Measurements from ENCODE around the gene RIPOR1. TPM values are rescaled to one million over a fixed set of nuclear protein-coding genes. Genes with fewer than 3 reads are reported as not detected.

The RIPOR1 gene
- total RNA-seq, 4 donors from 2014 or later, result 19.3 to 28.6 (median 23.6) TPM

- H3K4me3 ChIP-seq (ENCODE audit: low read depth, poor library complexity, severe bottlenecking), result no peak overlapping the region
- 71 to 73% methylated on average over 11 of the region's 11 CpGs for WGBS, 2 donors
- DNase-seq (ENCODE audit: low spot score in 2 of 2), result no peak
- TF ChIP-seq POLR2A (IDR thresholded peaks at IDR 0.05) (no peak), CTCF (IDR thresholded peaks at IDR 0.05) (no peak)
- intact Hi-C loops (cut with DNase I; ENCODE audit: low total_unique reads), result no loop called here
Measured at GRCh38 chr16:67525176-67525860, 3.3 kb upstream of the RIPOR1 start.

- no peak for DNase-seq (ENCODE audit: low spot score in 2 of 2)
- 74 to 81% methylated on average over 3 of the region's 3 CpGs for WGBS, 2 donors
- TF ChIP-seq POLR2A (IDR thresholded peaks at IDR 0.05), result no peak
- no peak overlapping the region for H3K4me3 ChIP-seq (ENCODE audit: low read depth, poor library complexity, severe bottlenecking)
- intact Hi-C loops (cut with DNase I; ENCODE audit: low total_unique reads), result no loop called here
Measured at GRCh38 chr16:67526149-67526791, 2.4 kb upstream of the RIPOR1 start.

GRCh38 chr16:67528870-67529581, 397 bp downstream of the RIPOR1 start:
- DNase-seq (ENCODE audit: low spot score in 2 of 2), result peak in 1 of 2 donors; percentile 91
- intact Hi-C loops (cut with DNase I; ENCODE audit: low total_unique reads), result no loop called here
- TF ChIP-seq CTCF (IDR thresholded peaks at IDR 0.05), result no peak
- TF ChIP-seq POLR2A (IDR thresholded peaks at IDR 0.05), result no peak
- WGBS, 2 donors, result 0% methylated on average over 14 to 22 of the region's 65 CpGs
- H3K4me3 ChIP-seq (ENCODE audit: low read depth, poor library complexity, severe bottlenecking), result peak overlapping the region; percentile 89

GRCh38 chr16:67529582-67530012, 968 bp downstream of the RIPOR1 start:
- TF ChIP-seq POLR2A (IDR thresholded peaks at IDR 0.05) (no peak), CTCF (IDR thresholded peaks at IDR 0.05) (no peak)
- peak in 1 of 2 donors; percentile 85 for DNase-seq (ENCODE audit: low spot score in 2 of 2)
- peak overlapping the region; percentile 89 for H3K4me3 ChIP-seq (ENCODE audit: low read depth, poor library complexity, severe bottlenecking)
- 3 to 9% methylated on average over 15 to 16 of the region's 16 CpGs for WGBS, 2 donors
- intact Hi-C loops (cut with DNase I; ENCODE audit: low total_unique reads), result no loop called here

GRCh38 chr16:67530013-67530939, 1.6 kb downstream of the RIPOR1 start:
- WGBS, 2 donors, result 3 to 4% methylated on average over 27 to 35 of the region's 48 CpGs
- peak overlapping the region; percentile 89 for H3K4me3 ChIP-seq (ENCODE audit: low read depth, poor library complexity, severe bottlenecking)
- intact Hi-C loops (cut with DNase I; ENCODE audit: low total_unique reads), result no loop called here
- peak; percentile 47 to 95 for DNase-seq (ENCODE audit: low spot score in 2 of 2)
- TF ChIP-seq CTCF (IDR thresholded peaks at IDR 0.05), result no peak
- peak in 1 of 2 donors; percentile 9 for TF ChIP-seq POLR2A (IDR thresholded peaks at IDR 0.05)
